ENCODE results near the gene MTCL1. TPM values are rescaled to one million over a fixed set of nuclear protein-coding genes. Genes with fewer than 3 reads are reported as not detected.
A peak's percentile ranks its signal among the peaks of the same experiment; 100 is the strongest.

The MTCL1 gene
- total and polyA plus RNA-seq, 11 donors, result 4.7 to 17.7 (median 9.5) TPM

DNA sequence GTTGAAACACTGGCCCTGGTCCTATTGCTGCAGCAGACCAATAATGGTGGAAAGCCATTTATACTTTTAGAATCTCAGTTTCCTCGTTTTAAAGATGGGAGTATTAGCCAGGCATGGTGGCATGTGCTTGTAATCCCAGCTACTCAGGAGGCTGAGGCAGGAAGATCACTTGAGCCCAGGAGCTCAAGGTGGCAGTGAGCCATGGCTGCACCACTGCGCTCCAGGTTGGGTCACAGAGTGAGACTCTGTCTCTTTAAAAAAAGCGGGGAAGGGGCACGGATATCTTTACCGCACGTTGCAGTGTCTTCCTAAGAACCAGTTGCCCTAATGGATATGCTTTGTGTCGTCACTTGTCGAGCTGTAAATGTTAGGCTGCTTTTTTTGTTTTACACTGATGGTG, 8.3 kb downstream of the MTCL1 start:
- H3K27ac ChIP-seq, result peak overlapping the region in 1 of 12 donors; percentile 68

DNA sequence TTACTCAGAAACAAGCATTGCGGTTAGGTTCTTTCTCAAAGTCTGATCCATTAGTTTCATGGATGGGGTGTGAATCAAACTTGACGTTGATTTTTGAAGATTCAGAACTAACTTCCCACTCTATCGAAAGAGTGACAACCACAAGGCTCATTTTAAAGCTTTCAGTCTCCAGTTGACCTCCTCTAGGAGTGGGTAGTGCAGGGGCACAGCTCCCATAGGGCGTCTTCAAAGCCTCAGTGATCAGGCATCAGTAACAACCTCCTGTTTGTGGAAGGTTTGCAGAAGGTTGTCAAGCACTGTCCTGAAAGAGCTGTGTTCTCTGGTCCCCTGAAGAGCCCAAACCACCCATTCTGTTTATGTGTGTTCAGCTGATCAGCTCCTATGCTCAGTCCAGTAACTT, 10.2 kb downstream of the MTCL1 start:
- TF ChIP-seq, protein P1, sequence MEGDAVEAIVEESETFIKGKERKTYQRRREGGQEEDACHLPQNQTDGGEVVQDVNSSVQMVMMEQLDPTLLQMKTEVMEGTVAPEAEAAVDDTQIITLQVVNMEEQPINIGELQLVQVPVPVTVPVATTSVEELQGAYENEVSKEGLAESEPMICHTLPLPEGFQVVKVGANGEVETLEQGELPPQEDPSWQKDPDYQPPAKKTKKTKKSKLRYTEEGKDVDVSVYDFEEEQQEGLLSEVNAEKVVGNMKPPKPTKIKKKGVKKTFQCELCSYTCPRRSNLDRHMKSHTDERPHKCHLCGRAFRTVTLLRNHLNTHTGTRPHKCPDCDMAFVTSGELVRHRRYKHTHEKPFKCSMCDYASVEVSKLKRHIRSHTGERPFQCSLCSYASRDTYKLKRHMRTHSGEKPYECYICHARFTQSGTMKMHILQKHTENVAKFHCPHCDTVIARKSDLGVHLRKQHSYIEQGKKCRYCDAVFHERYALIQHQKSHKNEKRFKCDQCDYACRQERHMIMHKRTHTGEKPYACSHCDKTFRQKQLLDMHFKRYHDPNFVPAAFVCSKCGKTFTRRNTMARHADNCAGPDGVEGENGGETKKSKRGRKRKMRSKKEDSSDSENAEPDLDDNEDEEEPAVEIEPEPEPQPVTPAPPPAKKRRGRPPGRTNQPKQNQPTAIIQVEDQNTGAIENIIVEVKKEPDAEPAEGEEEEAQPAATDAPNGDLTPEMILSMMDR (IDR thresholded peaks at IDR 0.05), result no peak
- TF ChIP-seq POLR2A (IDR thresholded peaks at IDR 0.05), result no peak
- 92 to 98% (median 95%) methylated on average over 4 of the region's 4 CpGs for WGBS, 4 donors
- intact Hi-C loops (cut with DNase I), result no loop called here

More for the DNA sequence above, 8.3 kb downstream of the MTCL1 start:
- Histone ChIP-seq H3K4me3 (no peak overlapping the region), H3K4me1 (peaks cover 0 to 7% (median 0%) of the 10 kb centered on the region in 12 donors), H3K9me3 (no peaks in the 10 kb centered on the region), H3K27me3 (no peaks in the 10 kb centered on the region), H3K36me3 (peaks cover 0 to 3% (median 0%) of the 10 kb centered on the region in 9 donors)
- intact Hi-C loops (cut with DNase I), result no loop called here
- DNase-seq (no peak), ATAC-seq (no peak)
- TF ChIP-seq POLR2A (IDR thresholded peaks at IDR 0.05), result no peak
- TF ChIP-seq, protein P1 (IDR thresholded peaks at IDR 0.05), result no peak
- WGBS, 4 donors, result 42 to 60% (median 51%) methylated on average over 8 of the region's 8 CpGs

DNA sequence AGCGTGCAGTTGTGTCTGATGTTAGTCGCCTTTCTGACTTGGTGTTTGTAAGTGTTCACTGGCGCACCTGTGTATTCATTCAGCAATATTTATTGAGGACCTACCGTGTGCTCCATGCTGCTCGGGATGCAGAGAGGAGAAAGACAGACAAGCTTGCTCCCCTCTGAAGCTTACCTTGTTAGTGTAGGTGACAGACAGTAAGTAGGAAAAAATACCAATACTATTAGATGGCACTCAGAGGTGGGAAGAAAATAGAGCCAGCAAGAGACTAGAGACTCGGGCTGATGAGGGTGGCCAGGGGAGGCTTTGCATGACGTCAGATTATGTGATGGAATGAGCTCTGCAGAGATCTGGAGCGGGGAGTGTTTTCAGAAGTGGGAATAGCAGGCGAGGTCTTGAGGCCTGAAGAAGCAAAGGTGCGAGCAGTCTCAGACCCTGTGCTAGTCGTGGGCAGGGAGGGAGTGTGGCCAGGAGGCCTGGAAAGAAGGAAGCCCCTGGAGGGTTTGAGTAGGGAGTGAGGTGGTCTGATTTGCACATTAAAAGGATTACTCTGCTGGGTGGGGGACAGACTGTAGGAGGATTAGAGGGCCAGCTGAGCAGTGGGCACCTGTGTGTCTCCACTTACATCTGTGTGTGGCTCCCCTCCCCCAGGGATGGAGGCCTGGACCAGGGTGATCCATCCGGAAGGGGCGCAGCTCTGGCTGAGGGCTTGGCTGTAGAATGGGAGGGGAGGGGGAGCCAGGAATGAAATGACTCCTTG, 11.8 kb downstream of the MTCL1 start:
- Histone ChIP-seq H3K27ac (peak overlapping the region in 1 of 12 donors; percentile 39), H3K4me1 (peaks cover 0 to 2% (median 0%) of the 10 kb centered on the region in 12 donors), H3K4me3 (no peak overlapping the region), H3K27me3 (no peaks in the 10 kb centered on the region), H3K9me3 (no peaks in the 10 kb centered on the region), H3K36me3 (peaks cover 0 to 14% (median 0%) of the 10 kb centered on the region in 9 donors)
- no peak for DNase-seq
- 85 to 89% (median 86%) methylated on average over 13 of the region's 13 CpGs for WGBS, 4 donors
- no peak for ATAC-seq
- TF ChIP-seq, protein P1 (IDR thresholded peaks at IDR 0.05), result no peak
- TF ChIP-seq POLR2A (IDR thresholded peaks at IDR 0.05), result no peak
- intact Hi-C loops (cut with DNase I), result no loop called here

More for the DNA sequence above, 10.2 kb downstream of the MTCL1 start:
- H3K9me3 ChIP-seq, result no peaks in the 10 kb centered on the region
- H3K4me1 ChIP-seq, result peaks cover 0 to 7% (median 0%) of the 10 kb centered on the region in 12 donors
- peaks cover 0 to 9% (median 0%) of the 10 kb centered on the region in 9 donors for H3K36me3 ChIP-seq
- no peak for DNase-seq
- H3K27ac ChIP-seq, result no peak overlapping the region
- no peak for ATAC-seq
- H3K27me3 ChIP-seq, result no peaks in the 10 kb centered on the region
- H3K4me3 ChIP-seq, result no peak overlapping the region

DNA sequence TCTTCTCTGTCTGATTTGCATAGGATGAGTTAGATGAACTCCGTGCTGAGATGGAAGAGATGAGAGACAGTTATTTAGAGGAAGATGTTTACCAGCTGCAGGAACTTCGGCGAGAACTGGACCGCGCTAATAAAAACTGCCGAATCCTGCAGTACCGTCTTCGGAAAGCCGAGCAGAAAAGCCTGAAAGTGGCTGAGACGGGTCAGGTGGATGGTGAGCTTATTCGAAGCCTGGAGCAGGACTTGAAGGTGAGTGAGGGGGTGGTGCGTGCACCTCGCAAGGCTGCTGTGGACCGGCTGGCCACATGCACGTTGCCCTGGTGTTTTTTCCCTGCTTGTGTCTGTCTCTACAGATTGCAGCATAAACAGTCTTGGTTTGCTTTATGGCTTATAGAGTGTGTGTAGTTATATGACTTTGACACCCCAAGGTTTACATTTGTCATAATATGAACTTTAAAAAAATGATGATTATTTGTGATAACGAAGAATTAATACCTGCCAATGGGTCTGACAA, 13.1 kb downstream of the MTCL1 start:
- TF ChIP-seq, protein P1 (IDR thresholded peaks at IDR 0.05), result no peak
- TF ChIP-seq POLR2A (IDR thresholded peaks at IDR 0.05), result no peak
- intact Hi-C loops (cut with DNase I), result no loop called here
- ATAC-seq (no peak), DNase-seq (no peak)
- Histone ChIP-seq H3K4me1 (no peaks in the 10 kb centered on the region), H3K9me3 (no peaks in the 10 kb centered on the region), H3K36me3 (peaks cover 0 to 14% (median 0%) of the 10 kb centered on the region in 9 donors), H3K27ac (no peak overlapping the region), H3K4me3 (no peak overlapping the region), H3K27me3 (no peaks in the 10 kb centered on the region)
- WGBS, 4 donors, result 88 to 93% (median 89%) methylated on average over 16 of the region's 16 CpGs

Measured in heart left ventricle (tissue), 16 donors.